VCaP (cell line): ENCODE results near the gene AVPR1B.

Experiments
- H3K27ac ChIP-seq: fragments of 450-650 bp; 2 replicates; pipeline ENCODE4 v1.5.1; 2017
- CTCF ChIP-seq: fragments of 450-650 bp; conservative IDR thresholded peaks from 2 replicates; pipeline ENCODE4 v1.5.1; 2017; ENCODE audit warnings: mild to moderate bottlenecking, moderate library complexity

AVPR1B gene

GRCh38 chr1:206136241-206136640 is 19.1 kb upstream of the AVPR1B start:
- TF ChIP-seq CTCF = no peak
- no peak overlapping the region for H3K27ac ChIP-seq

- no peak overlapping the region for H3K27ac ChIP-seq
- TF ChIP-seq CTCF = no peak
Observed at GRCh38 chr1:206135248-206135647, 18.1 kb upstream of the AVPR1B start.

GRCh38 chr1:206133751-206134415 is 16.7 kb upstream of the AVPR1B start:
- H3K27ac ChIP-seq = no peak overlapping the region
- TF ChIP-seq CTCF = no peak

- H3K27ac ChIP-seq = no peak overlapping the region
- TF ChIP-seq CTCF = no peak
Observed at GRCh38 chr1:206131037-206131436, 13.8 kb upstream of the AVPR1B start.

GRCh38 chr1:206128196-206128595 is 11.0 kb upstream of the AVPR1B start:
- TF ChIP-seq CTCF = no peak
- H3K27ac ChIP-seq = no peak overlapping the region

GRCh38 chr1:206127336-206127735 is 10.1 kb upstream of the AVPR1B start:
- TF ChIP-seq CTCF = no peak

GRCh38 chr1:206125346-206125745 is 8.2 kb upstream of the AVPR1B start:
- TF ChIP-seq CTCF = no peak
- H3K27ac ChIP-seq = no peak overlapping the region

More at GRCh38 chr1:206127336-206127735, 10.1 kb upstream of the AVPR1B start:
- no peak overlapping the region for H3K27ac ChIP-seq
